Cardiac fibroblast (primary cell): ENCODE measurements around the gene ANTKMT.
A peak's percentile ranks its signal among the peaks of the same experiment; 100 is the strongest.

ENCODE experiments used
- DNase-seq, 2 donors: peaks; one replicate each; pipeline versions ENCODE4 v3.0.0 to v3.0.0-alpha.2; 2010; ENCODE audit warnings: low read depth in 2 of 2
- H3K4me3 ChIP-seq, 2 donors: replicated peaks in 1 of 2; 1 replicate in 1 of 2; 2 replicates in 1 of 2; pipeline ENCODE4 v1.5.1; 2011; ENCODE audit warnings: low read depth in 2 of 2, low read length in 2 of 2, mild to moderate bottlenecking in 2 of 2, moderate library complexity in 1 of 2
- CTCF ChIP-seq: IDR thresholded peaks from one replicate; pipeline ENCODE4 v1.5.1; 2011; ENCODE audit warnings: low read depth, mild to moderate bottlenecking, low read length, inconsistent platforms

The ANTKMT gene

GRCh38 chr16:703406-703805, 17.5 kb upstream of the ANTKMT start:
- TF ChIP-seq CTCF: no peak
- H3K4me3 ChIP-seq: no peak overlapping the region
- DNase-seq: no peak

- no peak overlapping the region for H3K4me3 ChIP-seq
- TF ChIP-seq CTCF: no peak
- no peak for DNase-seq
Measured at GRCh38 chr16:704047-704446, 16.9 kb upstream of the ANTKMT start.

- TF ChIP-seq CTCF: no peak
- peak overlapping the region in 1 of 2 donors; percentile 24 for H3K4me3 ChIP-seq
- DNase-seq: no peak
Measured at GRCh38 chr16:704552-705380, 16.2 kb upstream of the ANTKMT start.

- DNase-seq: no peak
- no peak for TF ChIP-seq CTCF
- H3K4me3 ChIP-seq: peak within 1 kb of the TSS in 1 of 2 donors; percentile 24
Measured at GRCh38 chr16:705431-706188, 15.3 kb upstream of the ANTKMT start, which contains the start of gene FBXL16. Gene FBXL16 (minus strand): TSS chr16:705801. CDS start chr16:697405, 8,396 bp downstream.

- H3K4me3 ChIP-seq: no peak overlapping the region
- DNase-seq: no peak
Measured at GRCh38 chr16:706189-707061, 14.5 kb upstream of the ANTKMT start.

More at GRCh38 chr16:706189-707061, 14.5 kb upstream of the ANTKMT start:
- no peak for TF ChIP-seq CTCF
